DMS 273 treated with DMSO at 0.1 percent for 48 hours (cell line): ENCODE measurements around the gene ASPSCR1.

Experiments
- DNase-seq: peaks from one replicate; lab custom pipeline; 2025; lab: John Stamatoyannopoulos, UW

Gene ASPSCR1

DNA sequence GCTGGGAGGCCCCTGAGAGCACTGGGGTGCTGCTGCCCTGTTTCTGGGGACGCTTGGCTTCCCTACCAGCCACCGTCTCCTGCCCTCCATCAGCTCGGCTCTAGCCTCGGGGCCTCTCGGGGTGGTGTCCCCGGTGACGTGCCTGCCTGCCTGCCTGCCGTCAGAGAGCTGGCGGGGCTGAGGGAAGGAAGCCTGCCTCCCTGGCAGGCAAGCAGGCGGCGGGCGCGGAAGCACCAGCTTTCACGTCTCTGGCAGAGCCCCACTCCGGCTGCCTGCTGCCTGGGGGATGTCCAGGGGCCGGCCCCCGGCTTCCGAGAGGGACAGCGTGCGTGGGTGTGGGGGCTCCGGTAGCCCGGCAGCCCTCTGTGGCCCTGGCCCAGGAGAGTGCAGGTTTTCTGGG lies 35.9 kb downstream of the ASPSCR1 start:
- no peak for DNase-seq

DNA sequence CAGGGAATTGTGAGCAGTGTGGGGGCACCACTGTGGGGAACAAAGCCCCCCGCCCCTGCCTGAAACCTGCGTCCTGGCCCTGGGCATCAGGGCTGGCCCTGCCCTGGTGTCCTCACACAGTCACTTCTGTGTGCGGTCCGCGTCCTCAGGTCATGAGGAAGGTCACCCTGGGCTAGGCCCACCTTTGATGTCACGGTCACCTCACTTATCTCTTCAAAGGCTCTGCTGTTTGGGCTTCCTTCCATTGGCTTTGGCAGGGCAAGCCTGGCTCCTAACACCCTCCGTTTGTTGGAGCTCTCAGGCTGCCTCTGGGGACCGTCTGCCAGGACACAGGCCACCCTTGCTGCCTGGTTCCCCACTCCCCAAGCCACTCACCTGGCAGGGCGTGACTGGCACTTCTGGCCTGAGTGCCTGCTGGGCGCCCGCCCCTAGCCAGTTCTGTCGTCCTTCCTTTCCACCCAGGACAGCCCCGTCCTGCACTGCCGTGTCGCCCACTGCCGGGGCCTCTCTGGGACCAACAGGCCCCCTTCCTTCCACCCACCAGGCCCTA lies 36.4 kb downstream of the ASPSCR1 start:
- DNase-seq, result no peak

DNA sequence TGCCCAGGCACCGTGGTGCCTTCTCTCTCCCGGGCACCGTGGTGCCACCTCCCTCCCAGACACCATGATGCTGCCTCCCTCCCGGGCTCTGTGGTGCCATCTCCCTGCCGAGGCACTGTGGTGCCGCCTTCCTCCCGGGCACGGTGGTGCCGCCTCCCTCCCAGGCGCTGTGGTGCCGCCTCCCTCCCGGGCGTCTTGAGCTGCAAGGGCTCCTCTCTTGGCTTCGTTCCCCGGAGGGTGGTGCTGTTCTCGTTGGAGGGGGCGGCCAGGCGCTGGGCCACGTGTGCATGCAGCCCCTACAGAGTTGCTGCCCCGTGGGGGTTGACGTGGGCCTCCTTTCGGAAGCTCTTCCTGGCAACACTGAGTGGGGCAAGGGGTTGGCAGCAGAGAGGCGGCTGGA lies 37.0 kb downstream of the ASPSCR1 start:
- DNase-seq, result no peak

DNA sequence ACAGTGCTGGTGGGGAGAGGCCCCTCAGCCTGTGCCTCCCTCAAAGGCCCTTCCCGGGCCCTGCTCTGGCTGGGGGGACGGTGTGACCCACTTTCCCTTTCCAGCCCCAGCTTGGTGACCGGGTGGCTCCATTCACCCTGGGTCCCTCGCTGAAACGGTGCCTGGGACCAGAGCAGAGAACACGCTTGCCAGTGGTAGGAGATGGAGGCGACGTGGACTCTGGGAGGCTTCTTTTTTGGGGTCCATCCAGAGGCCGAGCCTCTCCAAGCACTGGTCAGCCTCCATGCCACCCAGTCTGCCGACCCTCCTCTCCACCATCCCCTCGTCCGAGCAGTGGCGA lies 37.5 kb downstream of the ASPSCR1 start:
- no peak for DNase-seq

DNA sequence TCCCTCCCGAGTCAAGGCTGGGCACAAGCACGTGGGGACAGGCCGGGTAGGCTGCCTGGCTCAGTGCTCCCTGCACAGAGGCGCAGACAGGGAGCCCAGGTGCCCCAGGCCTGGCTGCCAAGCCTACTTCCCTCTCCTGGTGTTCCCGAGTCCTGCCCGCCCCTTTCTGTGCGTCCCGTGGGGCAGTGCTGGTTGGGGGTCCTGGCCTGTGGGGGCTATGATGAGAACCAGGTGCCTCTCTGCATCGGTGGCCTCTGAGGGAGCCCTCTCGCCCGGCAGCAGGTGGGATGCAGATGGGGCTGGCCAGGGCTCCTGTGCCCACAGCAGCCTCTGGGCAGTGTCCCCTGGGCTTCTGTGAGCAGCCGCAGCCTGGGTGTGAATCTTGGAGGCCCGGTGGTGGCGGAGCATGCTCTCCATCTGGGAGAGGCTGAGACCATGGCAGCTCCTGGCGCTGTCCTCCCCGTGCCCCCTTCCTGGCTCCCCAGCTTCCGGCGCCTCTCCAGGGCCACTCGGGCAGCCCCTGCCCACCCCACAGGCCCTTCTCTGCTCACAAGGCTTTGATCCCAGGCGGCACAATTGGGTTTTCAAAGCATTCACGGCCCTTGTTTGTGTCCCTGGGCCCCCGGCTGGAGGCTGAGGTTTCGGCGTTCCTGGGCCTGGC lies 38.0 kb downstream of the ASPSCR1 start:
- no peak for DNase-seq

DNA sequence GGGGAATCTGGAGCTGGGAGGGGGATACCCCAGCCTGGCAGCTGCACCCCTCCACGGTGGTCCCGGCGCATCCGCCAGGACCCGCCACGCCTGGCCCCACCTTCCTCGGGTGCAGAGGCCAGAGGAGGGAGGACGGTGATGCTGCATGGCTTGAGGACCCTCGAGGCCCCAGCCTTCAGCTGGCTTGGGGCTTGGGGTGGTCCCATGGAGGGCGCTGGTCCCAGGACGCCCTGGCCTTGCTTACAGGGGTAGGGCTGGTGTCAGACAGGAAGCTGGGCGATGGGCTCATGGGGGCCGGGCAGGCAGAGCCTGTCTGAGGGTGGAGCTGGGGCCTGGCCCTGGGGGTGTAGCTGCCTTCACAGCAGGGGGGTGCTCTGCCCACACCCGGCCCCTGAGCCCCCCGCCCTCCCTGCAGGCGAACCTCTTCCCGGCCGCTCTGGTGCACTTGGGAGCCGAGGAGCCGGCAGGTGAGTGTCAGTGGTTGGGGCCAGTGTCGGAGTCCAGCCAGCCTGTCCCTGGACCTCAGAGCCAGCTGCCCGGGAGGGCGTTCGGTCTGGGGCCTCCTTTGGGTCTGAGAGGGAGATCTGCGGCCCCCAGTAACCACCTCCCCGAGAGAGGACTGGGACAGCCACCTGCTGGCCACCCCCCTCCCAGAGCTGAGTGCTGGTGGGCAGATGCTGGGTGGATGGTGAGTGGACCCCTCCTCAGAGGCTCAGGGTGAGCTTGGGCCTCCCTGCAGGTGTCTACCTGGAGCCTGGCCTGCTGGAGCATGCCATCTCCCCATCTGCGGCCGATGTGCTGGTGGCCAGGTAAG lies 38.8 kb downstream of the ASPSCR1 start:
- DNase-seq, result no peak

DNA sequence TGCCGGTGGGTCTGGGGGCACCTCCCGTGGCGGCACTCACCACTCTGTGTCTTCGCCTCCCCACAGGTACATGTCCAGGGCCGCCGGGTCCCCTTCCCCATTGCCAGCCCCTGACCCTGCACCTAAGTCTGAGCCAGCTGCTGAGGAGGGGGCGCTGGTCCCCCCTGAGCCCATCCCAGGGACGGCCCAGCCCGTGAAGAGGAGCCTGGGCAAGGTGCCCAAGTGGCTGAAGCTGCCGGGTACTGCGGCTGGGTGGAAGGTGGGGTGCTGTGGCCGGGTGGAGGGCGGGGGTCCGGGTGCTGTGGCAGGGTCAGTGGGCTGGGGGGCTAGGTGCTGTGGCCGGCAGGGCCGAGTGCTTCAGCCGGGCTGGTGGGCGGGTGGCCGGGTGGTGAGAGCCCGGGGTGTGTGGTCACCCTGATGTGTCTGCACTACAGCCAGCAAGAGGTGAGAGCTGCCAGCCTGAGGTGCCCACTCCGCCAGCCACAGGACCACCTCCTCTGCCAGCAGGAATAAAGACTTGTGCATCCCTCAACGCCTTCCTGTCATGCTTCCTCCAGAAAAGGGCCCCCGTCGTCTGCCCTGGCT lies 39.5 kb downstream of the ASPSCR1 start:
- no peak for DNase-seq

DNA sequence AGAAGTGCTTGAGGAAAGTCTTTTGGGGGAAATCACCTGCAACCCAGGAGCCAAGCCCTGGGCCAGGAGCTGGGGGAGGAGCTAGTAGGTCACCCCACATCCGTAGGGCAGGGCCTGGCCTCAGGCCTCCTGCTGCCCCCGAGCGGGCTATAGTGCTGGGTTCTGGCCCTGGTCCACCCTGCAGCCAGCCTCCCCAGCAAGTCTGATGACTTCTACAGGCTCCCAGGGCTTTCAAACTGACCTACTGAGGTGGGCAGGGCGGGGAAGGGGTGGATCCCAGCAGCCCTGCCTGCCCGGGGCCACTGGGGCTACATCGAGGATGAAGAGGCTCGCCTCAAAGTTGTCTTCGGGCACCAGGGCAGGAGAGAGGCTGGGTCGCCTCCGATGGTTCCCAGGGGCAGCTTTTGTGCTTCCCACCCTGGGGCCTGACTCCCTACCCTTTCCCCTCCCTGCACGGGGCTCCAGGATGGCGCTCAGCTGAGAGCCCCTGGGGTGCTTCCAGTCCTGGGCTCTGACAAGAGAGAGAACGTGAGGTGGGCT lies 40.3 kb downstream of the ASPSCR1 start:
- DNase-seq, result no peak

DNA sequence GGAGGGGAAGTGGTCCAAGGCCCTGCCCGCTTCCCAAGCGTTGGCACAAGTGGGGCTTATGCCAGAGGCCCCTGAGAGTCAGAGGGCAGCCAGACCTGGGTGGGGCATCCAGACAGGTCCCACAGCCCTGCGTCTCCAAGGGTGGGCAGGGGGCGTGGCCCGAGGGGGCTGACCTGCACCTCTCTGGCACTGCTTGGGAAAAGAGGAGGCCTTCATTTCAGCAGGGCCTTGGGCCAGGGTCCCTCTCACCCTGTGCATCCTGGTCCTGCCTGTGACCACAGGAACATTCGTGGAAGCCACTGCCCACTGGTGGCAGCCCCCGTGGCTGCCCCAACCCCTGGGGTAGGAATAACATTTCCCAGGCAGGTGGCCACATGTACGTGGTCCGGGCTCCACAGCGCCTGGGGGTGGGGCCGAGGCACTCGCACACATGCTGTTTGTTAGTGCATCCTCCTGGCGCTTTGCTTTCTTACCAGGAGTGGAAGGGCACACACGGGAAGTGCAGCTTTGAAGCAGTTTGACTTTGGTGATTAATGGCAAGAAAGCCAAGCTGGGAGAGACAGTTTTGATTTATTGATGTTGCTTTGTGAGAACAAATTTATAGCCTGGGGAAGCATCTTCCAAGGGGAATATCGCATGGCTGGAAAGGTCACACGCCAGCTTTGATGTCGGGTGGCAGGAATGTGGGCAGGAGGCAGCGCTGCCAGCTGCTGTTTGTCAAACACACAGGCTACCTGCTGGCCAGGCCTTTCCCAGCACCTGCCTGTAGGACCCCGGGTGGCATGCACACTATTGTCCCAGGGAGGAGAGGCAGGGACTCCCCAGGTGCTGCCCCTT lies 40.9 kb downstream of the ASPSCR1 start:
- DNase-seq, result no peak

DNA sequence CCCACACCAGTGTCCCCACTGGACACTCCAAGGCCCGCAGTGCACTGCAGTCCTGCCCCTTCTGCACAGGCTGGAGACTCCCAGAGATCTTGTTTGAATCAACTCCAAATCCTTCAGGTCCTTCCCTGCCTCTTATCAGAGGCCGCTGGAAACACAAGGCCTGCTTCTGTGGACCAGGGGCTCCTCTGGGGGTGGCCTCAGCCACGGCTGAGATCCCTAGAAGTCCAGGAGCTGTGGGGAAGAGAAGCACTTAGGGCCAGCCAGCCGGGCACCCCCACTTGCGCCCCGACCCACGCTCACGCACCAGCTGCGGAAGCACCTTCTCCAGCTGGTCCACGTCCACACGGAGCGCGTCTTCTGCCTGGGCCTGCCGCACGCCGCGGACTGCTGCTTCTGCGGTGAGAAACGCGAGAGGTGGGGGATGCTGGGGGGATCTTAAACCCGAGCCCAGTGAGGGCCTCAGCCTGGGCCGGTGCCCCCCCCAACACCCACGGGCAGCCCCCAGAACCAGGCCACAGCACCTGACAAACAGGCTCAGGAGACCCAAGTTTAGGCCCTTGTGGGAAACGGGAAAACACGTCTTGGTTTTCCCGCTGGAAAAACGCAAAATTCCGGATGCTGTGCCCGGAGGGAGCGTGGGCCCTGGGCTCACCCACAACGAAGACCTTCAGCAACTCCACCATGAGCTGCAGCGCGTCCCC lies 41.7 kb downstream of the ASPSCR1 start:
- DNase-seq, result no peak

DNA sequence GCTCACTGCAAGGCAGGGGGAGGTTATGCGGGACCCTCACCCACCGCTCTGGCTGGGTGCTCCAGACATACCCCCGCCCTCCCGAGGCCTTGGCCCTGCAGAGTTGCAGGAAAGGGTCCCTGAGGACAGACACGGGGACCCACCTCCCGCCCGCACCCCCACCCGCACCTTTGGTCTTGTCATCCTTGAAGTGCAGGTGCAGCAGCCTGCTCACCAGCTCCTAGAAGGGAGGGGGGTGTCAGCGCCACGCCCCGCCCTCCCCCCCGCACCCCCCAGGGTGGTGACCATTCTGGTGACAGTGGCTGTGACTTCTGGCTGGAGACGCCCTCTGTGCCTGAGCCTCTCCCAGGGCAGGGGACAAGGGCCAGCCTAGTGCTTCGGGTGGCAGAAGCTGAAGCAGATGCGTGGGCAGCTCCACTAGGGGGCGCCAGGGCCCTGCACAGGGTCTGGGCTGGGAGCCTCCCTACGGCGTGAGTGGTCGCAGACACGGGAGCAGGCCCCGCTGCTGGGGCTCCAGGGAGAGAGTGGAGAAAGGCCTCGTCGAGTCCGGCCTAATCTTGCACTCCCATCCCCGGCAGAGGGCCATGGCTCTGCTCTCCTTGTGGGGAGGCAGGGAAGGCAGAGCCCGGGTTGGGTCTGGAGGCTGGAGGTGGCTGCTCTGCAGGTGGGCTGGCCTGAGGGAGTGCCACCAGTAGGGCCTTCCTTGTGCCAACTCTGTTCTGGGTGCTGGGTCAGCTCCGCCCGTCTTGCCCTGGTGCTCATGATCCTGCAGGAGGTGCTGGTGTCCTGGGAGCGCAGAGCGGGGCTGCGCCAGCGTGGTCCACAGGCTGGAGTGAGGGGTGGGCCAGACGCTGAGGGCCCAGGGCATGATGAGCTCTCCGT lies 42.5 kb downstream of the ASPSCR1 start:
- no peak for DNase-seq

DNA sequence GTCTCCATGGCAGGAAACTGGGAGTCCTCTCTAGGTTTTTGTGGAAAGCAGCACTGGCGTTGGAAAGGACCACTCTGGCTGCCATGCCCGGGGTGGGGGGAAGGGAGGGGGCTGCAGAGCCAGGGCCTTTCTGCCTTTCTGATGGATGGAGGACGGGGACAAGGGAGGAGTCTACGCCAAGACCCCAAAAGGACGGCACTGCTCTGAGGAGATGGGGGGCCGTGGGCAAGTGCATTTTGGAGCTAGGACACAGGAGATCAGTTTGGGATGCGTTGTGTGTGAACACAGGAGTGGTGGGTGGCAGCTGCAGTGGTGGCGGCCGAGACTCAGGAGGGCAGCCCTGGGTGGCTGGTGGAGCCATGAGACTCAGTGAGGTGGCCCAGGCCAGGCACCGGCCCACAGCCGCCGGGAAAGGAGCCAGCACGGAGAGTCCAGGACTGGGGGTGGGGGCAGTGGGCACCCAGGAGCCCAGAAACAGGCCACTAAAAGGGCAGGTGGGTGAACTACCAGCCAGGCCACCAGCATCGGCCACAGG lies 43.2 kb downstream of the ASPSCR1 start:
- no peak for DNase-seq

DNA sequence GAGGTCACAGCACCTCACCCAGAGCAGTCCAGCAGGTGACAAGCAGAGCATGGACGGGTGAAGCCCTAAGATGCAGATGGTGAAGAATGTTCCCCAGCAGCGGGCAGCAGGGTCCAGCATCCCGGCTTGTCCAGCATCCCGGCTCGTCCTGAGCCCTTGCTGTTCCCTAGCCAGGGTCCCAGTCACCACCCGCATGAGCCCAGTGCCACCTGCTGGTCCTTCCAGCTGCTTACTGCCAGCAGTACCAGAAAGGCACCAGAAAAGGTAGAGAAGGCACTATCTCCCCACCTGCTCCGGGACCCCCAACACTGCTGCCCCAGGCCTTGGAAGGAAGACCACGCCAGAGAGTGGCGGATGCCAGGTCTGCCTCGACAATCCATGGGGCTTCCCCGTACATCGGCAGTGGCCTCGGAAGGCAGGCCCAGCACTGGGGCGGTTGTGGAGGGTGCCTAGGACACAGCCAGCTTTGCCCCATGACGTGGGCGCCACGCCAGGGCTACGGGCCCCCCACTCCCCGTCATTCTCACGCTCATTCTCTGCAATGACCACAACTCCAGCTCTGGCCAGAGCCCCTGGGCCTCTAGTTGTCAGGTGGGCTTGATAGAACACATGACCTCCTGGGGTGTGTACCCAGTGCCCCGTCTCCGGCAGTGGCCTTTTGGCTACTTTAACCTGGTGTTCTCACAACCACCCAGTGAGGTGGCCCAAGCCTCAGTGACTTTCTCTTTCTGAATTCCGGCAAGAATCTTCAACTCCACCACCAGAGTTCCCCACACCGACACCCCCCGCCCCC lies 43.9 kb downstream of the ASPSCR1 start:
- peak; percentile 37 for DNase-seq

DNA sequence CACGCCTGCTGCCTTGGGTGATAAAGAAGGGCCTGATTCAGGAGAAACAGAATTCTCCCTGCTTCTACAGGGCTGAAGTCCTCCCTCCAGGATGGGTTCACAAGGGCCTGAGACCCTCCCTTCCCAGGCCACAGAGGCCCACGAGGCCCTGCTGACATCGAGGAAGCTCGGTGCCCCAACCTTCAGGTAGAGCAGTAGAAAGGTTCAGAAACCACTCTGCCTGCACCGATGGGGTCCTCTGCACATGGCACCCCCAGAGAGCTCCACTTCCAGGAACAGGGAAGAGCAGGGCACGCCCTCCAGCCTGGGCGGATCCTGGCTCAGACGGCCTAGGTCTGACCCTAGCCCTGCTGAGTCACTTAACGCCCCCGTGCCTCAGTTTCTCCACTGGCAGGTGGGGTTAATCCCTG lies 44.5 kb downstream of the ASPSCR1 start:
- no peak for DNase-seq

DNA sequence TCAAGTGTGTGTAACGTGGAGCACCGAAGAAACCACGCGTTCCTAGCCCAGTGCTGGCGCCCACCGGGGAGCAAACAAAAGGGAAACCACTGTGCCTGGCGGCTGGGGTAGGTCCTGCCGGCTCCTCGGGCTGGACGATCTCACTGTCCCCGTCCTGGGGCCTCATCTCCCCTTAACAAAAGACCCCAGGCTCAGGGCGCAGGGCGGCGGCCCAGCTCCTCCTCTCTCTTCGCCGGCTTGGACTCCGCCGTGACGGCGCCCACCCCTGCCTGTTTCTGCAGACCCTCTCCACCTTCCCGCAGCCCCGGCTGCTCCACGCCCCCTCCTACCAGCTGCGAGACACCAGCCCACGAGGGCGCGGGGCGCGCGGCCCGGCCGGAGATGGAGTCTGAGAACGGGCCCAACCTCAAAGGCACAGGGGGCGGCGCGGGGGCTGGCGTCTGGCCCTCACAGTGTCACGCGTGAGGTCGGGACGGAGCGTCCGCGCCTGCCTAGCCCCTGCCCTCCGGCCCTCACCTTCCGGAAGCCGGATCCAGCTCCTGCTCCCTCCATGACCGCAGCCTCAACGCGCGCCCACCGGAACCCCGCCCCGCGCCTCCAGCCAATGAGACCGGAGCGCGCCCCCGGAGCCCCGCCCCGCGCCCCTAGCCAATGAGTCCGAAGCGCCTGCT lies 45.0 kb downstream of the ASPSCR1 start, which contains the start of gene CENPX:
Gene CENPX, minus strand, starts transcription at position 569 of the 671 bp plus-strand sequence. Its CDS starts 17 bp downstream, at position 552.
- no peak for DNase-seq

DNA sequence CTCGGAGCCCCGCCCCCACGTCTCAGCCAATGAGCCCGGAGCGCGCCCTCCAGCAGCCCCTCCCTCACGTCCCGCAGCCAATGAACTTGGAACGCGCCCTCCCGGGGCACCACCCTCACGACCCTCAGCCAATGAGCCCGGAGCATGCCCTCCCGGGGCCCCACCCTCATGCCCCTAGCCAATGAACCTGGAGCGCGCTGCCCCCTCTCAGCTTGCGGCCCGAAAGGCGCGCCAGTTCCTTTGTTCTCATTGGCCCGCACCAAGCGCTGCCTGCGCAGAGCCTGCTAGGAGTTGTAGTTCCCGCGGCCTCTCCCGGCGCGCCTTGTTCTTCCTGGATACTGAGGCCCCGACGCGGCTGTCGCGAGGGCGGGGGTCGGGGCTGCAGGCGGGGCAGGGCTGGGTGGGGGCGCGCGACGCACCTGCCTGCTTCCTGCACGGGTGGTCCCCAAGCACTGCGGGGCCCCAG lies 45.6 kb downstream of the ASPSCR1 start, which contains the start of gene LRRC45:
Gene LRRC45, plus strand, starts transcription at position 325 of the 466 bp plus-strand sequence. CDS start 339 bp downstream, outside the sequence.
- peak; percentile 98 for DNase-seq

DNA sequence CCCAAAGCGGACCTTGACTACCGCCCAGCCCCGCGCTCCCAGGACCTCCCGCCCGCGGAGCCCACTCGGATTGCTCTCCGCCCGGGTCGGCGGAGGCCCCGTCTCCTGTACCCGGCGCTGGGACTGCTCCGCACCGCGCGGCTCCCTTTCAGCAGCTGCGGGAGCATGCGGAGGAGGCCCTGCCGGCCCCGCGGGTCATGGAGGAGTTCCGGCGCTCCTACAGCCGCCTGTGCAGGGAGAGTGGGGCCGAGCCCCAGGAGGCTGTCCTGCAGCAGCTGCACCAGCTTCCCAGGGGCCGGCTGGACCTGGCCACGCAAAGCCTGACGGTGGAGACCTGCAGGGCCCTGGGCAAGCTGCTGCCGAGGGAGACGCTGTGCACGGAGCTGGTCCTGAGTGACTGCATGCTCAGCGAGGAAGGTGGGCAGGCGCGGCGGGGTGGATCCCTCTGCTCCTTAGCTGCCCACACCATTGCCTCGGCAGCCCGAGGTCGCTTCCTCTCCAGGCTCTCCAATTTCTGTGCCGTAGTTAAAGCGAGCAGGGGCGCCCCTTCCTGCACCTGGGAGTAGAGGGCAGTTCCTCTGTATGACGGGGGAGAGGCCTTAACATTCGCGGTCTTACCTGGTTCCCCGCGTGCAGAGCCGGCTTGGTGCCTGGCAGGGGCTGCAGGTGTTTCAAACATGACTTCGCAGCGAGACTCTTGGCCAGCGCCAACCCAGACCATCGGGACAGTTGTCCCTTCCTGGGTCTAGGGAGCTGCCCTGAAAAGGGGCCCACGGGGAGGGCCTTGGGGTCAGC lies 46.2 kb downstream of the ASPSCR1 start:
- DNase-seq, result no peak
